Measurements from ENCODE around the gene ATXN7L1.

ATXN7L1 gene

GRCh38 chr7:105655500-105656380 lies 220.7 kb downstream of the ATXN7L1 start:
- Histone ChIP-seq H3K9me3 (ENCODE audit: insufficient read depth, low read length) (no peaks in the 10 kb centered on the region), H3K27me3 (ENCODE audit: insufficient read depth, insufficient read length) (no peaks in the 10 kb centered on the region), H3K4me3 (ENCODE audit: insufficient read length, low read depth) (peak overlapping the region; percentile 5), H3K36me3 (ENCODE audit: insufficient read depth, insufficient read length, low read length) (no peaks in the 10 kb centered on the region), H3K4me1 (ENCODE audit: insufficient read depth, insufficient read length) (peaks cover 15% of the 10 kb centered on the region), H3K9ac (ENCODE audit: insufficient read length, low read depth) (peak overlapping the region; percentile 57)
- no peak for TF ChIP-seq YY1 (IDR thresholded peaks at IDR 0.05; ENCODE audit: insufficient read depth, insufficient read length)
- no peak for TF ChIP-seq ZNF274 (IDR thresholded peaks at IDR 0.05; ENCODE audit: low read depth, low read length)
- TF ChIP-seq SUZ12 (IDR thresholded peaks at IDR 0.05; ENCODE audit: extremely low read depth, insufficient read depth, insufficient read length): no peak
- DNase-seq (ENCODE audit: low read depth, low spot score): peak; percentile 80

DNA sequence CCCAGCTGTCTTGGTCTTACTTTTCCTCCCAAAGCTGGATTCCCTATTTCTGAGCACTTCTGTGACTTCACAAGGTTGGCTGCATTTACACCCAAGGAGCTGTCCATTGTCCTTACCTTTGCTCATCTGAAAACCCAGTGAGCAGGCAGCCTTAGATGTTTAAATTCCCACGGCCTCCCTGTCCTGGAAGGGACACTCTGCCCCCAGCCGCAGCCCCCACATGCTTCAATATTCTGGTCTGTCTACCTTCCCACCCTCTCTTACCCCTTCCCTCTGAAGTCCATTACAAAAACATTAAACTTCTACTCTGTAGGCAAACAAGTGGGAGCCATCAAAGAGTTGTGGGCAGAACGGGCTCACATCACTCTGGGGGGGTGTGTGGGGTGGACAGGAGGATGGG lies 221.3 kb downstream of the ATXN7L1 start:
- Histone ChIP-seq H3K4me1 (ENCODE audit: insufficient read depth, insufficient read length) (peaks cover 15% of the 10 kb centered on the region), H3K4me3 (ENCODE audit: insufficient read length, low read depth) (peak overlapping the region; percentile 5), H3K27me3 (ENCODE audit: insufficient read depth, insufficient read length) (no peaks in the 10 kb centered on the region), H3K9me3 (ENCODE audit: insufficient read depth, low read length) (no peaks in the 10 kb centered on the region), H3K36me3 (ENCODE audit: insufficient read depth, insufficient read length, low read length) (no peaks in the 10 kb centered on the region), H3K9ac (ENCODE audit: insufficient read length, low read depth) (peak overlapping the region; percentile 57)
- DNase-seq (ENCODE audit: low read depth, low spot score): no peak
- no peak for TF ChIP-seq ZNF274 (IDR thresholded peaks at IDR 0.05; ENCODE audit: low read depth, low read length)
- no peak for TF ChIP-seq YY1 (IDR thresholded peaks at IDR 0.05; ENCODE audit: insufficient read depth, insufficient read length)
- TF ChIP-seq SUZ12 (IDR thresholded peaks at IDR 0.05; ENCODE audit: extremely low read depth, insufficient read depth, insufficient read length): no peak

DNA sequence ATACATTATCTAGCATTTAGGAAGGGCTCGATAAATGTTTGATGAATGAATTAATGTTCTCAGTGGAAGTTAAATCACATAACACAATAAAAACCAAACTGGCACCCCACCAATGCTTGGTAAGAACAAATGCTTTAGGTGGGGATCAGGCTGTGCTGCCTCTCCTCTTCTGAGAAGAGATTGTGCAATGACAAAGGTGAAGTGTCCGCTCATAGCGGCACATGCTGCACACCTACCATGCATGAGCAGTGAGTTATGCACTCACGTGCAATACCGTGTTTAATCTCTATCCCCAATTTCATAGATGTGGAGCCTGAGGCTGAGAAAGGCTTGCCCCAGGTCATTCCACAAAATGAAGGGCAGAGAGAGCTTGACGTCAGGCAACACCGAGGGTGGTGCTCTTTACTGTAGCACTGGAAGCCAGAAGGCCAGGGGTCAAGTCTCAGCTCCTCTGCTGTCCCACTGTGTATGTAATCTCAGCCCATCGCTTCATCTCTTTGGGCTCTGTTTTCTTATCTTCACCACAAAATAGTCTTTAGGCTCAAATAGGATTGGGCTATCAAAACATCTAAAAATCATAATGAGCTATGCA lies 222.2 kb downstream of the ATXN7L1 start:
- no peak overlapping the region for H3K4me3 ChIP-seq (ENCODE audit: insufficient read length, low read depth)
- H3K27me3 ChIP-seq (ENCODE audit: insufficient read depth, insufficient read length): no peaks in the 10 kb centered on the region
- no peak for DNase-seq (ENCODE audit: low read depth, low spot score)
- H3K36me3 ChIP-seq (ENCODE audit: insufficient read depth, insufficient read length, low read length): no peaks in the 10 kb centered on the region
- no peaks in the 10 kb centered on the region for H3K9me3 ChIP-seq (ENCODE audit: insufficient read depth, low read length)
- TF ChIP-seq ZNF274 (IDR thresholded peaks at IDR 0.05; ENCODE audit: low read depth, low read length) (no peak), SUZ12 (IDR thresholded peaks at IDR 0.05; ENCODE audit: extremely low read depth, insufficient read depth, insufficient read length) (no peak), YY1 (IDR thresholded peaks at IDR 0.05; ENCODE audit: insufficient read depth, insufficient read length) (no peak)
- H3K4me1 ChIP-seq (ENCODE audit: insufficient read depth, insufficient read length): peaks cover 15% of the 10 kb centered on the region
- no peak overlapping the region for H3K9ac ChIP-seq (ENCODE audit: insufficient read length, low read depth)

GRCh38 chr7:105653441-105654005 lies 222.9 kb downstream of the ATXN7L1 start:
- no peaks in the 10 kb centered on the region for H3K36me3 ChIP-seq (ENCODE audit: insufficient read depth, insufficient read length, low read length)
- no peak overlapping the region for H3K9ac ChIP-seq (ENCODE audit: insufficient read length, low read depth)
- H3K4me3 ChIP-seq (ENCODE audit: insufficient read length, low read depth): no peak overlapping the region
- DNase-seq (ENCODE audit: low read depth, low spot score): no peak
- no peaks in the 10 kb centered on the region for H3K27me3 ChIP-seq (ENCODE audit: insufficient read depth, insufficient read length)
- H3K4me1 ChIP-seq (ENCODE audit: insufficient read depth, insufficient read length): peaks cover 17% of the 10 kb centered on the region
- no peaks in the 10 kb centered on the region for H3K9me3 ChIP-seq (ENCODE audit: insufficient read depth, low read length)
- no peak for TF ChIP-seq SUZ12 (IDR thresholded peaks at IDR 0.05; ENCODE audit: extremely low read depth, insufficient read depth, insufficient read length)
- TF ChIP-seq YY1 (IDR thresholded peaks at IDR 0.05; ENCODE audit: insufficient read depth, insufficient read length): no peak

DNA sequence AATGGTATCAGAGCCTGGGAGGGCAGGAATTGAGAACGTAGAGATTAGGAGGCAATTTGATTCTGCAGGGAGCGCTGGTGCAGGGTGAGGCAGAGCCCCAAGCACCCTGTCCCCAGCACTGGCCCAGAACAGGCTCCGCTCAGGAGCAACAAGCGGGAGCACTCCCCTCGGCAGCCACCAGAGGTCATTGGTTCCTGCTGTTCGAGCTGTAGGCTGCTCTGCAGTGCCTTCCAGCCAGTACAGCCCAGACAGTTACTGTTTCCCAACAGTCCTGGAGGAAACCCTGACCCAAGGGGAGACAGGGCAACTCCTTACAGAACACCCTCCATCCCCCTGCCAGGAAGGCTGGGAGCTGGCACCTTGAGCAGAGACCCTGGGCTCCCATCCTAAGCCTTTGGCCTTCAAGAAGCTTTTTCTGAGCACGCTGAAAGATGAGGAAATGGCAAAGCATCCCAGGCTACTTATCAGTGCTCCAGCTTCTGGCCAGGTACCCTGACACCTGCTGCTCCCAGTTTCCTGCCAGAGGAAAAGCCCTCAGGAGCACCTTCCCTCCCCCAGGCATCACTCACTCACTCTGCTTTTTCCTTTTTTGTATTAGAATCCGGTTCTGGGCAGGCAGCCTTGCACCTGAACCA lies 223.9 kb downstream of the ATXN7L1 start:
- DNase-seq (ENCODE audit: low read depth, low spot score): peak; percentile 77
- H3K36me3 ChIP-seq (ENCODE audit: insufficient read depth, insufficient read length, low read length): no peaks in the 10 kb centered on the region
- H3K9me3 ChIP-seq (ENCODE audit: insufficient read depth, low read length): no peaks in the 10 kb centered on the region
- no peaks in the 10 kb centered on the region for H3K27me3 ChIP-seq (ENCODE audit: insufficient read depth, insufficient read length)
- no peak for TF ChIP-seq YY1 (IDR thresholded peaks at IDR 0.05; ENCODE audit: insufficient read depth, insufficient read length)
- TF ChIP-seq SUZ12 (IDR thresholded peaks at IDR 0.05; ENCODE audit: extremely low read depth, insufficient read depth, insufficient read length): no peak
- no peak for TF ChIP-seq ZNF274 (IDR thresholded peaks at IDR 0.05; ENCODE audit: low read depth, low read length)
- no peak overlapping the region for H3K9ac ChIP-seq (ENCODE audit: insufficient read length, low read depth)
- H3K4me1 ChIP-seq (ENCODE audit: insufficient read depth, insufficient read length): peaks cover 17% of the 10 kb centered on the region
- H3K4me3 ChIP-seq (ENCODE audit: insufficient read length, low read depth): no peak overlapping the region

DNA sequence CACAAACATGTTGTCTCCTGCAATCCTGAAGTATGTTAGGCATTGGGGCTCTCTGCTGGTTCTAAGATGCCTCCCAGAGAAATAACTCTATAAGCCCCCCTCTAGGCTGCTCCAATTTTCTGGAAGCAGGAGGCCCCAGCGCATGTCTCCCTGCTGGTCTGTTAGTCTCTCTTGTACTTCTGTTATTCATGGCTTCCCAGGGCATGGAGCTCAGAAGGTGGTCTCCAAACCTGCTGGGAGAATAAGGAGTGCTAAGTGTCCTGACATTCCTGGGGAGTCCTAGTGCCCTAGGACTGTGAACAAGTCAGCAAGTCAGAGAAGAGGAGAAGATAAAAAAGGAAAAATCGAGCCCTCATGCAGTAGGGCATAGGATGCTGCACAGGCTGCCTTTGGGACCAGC lies 224.6 kb downstream of the ATXN7L1 start:
- Histone ChIP-seq H3K9me3 (ENCODE audit: insufficient read depth, low read length) (no peaks in the 10 kb centered on the region), H3K9ac (ENCODE audit: insufficient read length, low read depth) (no peak overlapping the region), H3K36me3 (ENCODE audit: insufficient read depth, insufficient read length, low read length) (no peaks in the 10 kb centered on the region), H3K27me3 (ENCODE audit: insufficient read depth, insufficient read length) (no peaks in the 10 kb centered on the region), H3K4me3 (ENCODE audit: insufficient read length, low read depth) (no peak overlapping the region), H3K4me1 (ENCODE audit: insufficient read depth, insufficient read length) (peaks cover 17% of the 10 kb centered on the region)
- TF ChIP-seq ZNF274 (IDR thresholded peaks at IDR 0.05; ENCODE audit: low read depth, low read length) (no peak), SUZ12 (IDR thresholded peaks at IDR 0.05; ENCODE audit: extremely low read depth, insufficient read depth, insufficient read length) (no peak), YY1 (IDR thresholded peaks at IDR 0.05; ENCODE audit: insufficient read depth, insufficient read length) (no peak)
- no peak for DNase-seq (ENCODE audit: low read depth, low spot score)
